HG03354 (cell line): ENCODE measurements around the gene KHK.
"Not testable (repeated sequence)": the region's sequence is repeated elsewhere in the genome, so short reads cannot be mapped to it uniquely, and the experiment has no call there.

ENCODE experiments used
- ATAC-seq: cut with Tn5 transposase; IDR thresholded peaks from one replicate; pipeline ENCODE4 v1.9.1; 2021; ENCODE audit warnings: mild to moderate bottlenecking; ENCODE audit not compliant: unreplicated experiment, poor library complexity, severe bottlenecking

Gene KHK

DNA sequence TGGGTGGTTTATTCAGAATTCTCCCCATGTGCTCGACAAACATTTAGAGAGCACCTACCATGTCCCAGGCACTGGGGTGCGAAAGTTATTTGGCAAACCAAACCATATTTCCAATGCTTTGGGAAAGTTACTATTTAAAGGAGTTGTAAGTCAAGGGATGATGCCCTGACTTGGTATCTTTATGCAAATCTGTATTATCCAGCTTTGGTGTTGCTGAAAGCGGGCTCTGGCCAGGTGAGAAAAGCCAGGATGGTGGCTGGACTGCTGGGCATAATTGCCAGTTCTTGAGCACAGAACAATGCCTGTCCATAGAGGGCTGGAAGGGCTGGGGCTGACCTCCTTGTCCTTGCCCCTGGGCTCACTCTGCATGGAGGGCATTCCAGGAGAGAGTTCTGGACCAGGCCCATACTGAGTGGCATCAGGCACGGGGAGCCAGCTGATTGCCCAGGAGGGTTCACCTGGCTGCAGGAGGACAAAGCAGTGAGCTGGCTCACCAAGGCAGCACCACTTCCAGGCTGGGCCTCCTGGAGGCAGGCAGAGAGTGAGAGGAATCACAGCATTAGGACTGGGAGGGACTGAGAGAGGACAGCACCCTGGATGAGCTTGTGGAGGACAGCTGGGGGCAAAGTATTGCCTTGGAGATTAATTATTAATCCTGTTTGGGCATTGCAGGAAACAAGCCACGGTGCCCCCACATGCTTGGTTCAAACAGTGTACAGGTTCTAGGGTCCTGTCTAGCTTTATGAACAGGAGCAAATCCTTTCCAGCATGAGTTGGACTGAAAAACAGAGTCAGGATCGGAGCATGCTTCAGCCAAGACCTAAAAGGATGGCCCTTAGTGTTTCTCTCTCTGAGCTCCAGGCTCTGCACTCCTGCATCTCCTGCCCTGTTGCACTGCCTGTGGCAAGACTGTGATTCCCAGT is 7.1 kb downstream of the KHK start:
- ATAC-seq, result no peak

DNA sequence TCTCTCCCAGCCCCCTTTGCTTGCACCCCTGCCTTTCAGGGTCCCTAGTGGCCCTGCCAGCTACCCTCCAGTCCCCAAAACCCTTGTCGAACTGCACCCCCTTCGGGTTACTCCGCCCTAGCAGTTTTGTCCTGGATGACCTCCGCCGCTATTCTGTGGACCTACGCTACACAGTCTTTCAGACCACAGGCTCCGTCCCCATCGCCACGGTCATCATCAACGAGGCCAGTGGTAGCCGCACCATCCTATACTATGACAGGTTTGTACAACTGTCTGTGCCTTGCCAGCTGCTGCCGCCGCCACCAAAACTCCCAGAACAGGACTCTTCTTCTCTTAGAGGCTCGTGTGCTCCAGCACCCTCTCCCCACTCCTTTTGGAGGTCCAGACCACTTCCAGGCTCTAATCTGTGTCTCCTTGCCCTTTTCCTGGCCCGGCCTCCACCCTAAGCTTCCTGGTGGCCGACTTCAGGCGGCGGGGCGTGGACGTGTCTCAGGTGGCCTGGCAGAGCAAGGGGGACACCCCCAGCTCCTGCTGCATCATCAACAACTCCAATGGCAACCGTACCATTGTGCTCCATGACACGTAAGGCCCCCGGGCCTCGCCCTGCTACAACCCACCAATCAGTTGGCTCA is 7.9 kb downstream of the KHK start:
- ATAC-seq, result no peak

DNA sequence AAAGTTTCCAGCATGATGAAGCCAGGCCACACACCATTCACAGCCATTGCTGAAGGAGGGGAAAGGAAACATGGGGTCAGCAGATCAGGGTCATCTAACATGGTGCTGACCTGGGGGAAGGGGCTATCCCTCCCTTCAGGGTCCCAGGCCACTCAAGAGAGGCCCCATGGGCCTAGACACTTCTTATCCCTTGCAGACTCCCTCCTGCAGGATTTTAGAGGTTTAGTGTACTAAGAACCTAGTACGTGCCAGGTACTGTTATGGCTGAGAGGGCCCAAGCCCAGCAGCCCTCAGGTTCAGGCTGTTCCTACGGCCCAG is 8.8 kb downstream of the KHK start:
- ATAC-seq, result no peak

DNA sequence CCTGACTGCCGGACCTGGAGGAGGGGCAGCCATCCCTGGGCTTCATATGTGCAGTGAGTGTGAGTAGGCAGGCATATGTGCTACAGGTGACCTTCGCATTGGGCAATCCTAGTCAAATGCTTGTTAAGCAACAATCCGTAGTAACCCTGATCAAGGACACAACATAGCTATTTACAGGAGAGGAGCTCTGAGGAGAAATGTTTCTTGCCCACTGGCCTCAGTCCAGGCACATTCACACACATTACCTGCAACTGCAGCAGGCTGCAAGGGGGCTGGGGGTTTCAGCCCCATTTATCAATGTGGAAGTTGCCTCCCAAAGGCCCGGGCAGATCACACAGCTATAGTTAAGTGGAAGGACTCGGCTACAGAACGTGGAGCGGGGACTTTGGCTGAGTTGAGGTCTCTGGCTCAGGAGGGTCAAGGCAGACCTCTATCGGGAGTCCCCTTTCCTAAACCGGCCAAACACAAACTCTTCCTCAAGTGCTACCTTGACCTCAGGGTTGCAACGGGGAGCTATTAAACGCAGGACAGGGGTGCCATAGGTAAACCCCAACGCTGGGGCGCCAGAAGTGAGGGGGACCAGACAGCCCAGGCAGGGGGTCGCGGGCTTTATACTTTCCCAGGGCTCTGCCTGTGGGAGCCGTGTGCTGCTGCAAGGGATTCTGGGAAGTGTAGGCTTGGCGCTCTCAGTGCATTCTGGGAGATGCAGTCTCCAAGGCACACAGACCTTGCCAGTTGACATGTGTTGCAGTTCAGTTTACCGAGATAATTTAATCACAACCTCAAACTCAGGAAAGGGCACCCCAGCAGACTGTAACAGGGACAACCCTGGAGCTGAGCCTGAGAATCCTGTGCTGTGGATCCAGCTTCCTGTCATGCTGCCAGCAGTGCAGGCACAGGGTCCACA is 9.4 kb downstream of the KHK start:
- ATAC-seq, result no peak

DNA sequence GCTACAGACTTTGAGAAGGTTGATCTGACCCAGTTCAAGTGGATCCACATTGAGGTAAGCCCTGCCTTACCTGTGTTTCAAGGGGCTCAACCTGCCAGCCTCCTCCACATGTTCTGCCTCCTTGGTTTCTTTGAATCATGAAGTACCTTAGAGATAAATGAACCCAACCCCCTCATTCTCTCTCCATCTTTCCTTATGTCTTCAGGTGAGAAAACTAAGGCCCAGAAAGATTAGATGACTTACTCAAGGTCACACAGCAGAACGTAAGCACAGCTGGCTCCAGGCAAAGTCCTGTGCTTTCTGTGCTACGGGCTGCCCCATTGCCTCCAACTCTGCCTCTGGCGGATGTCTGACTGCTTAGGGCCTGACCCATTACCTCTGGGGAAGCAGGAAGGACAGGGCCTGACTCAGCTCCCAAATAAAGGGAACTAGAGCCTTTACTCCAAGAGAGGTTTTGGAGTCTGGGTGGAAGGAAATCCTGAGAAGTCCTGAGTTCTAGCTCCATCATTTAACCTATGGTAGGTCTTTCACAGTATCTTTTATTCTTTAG is 10.3 kb downstream of the KHK start:
- no peak for ATAC-seq

DNA sequence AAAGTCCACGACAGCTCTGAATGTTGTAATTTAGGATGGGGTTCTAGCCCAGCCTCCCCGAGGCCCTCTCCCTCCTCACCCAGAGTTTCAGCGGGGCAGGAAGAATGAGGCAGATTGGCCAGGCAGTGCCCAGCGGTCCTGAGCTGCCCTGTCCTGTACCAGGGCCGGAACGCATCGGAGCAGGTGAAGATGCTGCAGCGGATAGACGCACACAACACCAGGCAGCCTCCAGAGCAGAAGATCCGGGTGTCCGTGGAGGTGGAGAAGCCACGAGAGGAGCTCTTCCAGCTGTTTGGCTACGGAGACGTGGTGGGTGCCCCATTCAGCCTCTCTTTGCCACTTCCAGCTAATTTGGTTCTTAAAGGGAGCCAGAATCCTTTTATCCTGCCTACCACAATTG is 10.8 kb downstream of the KHK start:
- no peak for ATAC-seq

DNA sequence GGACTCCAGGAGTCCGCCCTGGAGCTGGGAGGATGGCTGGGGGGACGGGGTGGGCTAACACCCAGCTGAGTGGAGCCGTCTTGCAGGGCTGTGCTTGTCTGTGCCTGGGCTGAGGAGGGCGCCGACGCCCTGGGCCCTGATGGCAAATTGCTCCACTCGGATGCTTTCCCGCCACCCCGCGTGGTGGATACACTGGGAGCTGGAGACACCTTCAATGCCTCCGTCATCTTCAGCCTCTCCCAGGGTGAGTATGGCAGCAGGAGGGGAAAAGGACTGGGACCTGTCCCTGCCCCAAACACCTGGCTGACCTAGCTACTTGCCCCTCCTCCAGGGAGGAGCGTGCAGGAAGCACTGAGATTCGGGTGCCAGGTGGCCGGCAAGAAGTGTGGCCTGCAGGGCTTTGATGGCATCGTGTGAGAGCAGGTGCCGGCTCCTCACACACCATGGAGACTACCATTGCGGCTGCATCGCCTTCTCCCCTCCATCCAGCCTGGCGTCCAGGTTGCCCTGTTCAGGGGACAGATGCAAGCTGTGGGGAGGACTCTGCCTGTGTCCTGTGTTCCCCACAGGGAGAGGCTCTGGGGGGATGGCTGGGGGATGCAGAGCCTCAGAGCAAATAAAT is 12.9 kb downstream of the KHK start:
- ATAC-seq, result no peak

DNA sequence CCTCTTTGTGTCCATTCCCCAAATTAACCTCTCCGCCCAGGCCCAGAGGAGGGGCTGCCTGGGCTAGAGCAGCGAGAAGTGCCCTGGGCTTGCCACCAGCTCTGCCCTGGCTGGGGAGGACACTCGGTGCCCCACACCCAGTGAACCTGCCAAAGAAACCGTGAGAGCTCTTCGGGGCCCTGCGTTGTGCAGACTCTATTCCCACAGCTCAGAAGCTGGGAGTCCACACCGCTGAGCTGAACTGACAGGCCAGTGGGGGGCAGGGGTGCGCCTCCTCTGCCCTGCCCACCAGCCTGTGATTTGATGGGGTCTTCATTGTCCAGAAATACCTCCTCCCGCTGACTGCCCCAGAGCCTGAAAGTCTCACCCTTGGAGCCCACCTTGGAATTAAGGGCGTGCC is 13.5 kb downstream of the KHK start:
- no peak for ATAC-seq

DNA sequence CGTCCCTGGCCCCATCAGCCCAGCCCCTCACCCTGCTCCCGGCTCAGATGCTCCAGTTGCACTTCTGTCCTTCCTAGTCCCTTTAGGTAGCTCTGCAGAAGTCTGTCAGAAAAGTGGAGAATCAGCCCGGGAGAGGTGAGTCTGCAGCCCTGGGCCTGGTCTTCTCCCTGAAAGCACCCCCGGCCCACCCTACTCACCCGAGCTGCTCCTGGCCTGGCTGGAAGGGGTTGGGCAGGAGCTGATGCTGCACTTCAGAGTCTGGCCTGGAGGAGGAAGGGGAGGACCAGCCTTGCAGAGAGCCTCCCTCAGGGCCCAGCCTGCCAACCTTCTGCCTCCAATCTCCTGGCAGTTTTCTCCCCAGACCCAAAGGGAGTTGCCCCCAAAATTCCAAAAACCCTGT is 15.8 kb downstream of the KHK start:
- ATAC-seq, result no peak

DNA sequence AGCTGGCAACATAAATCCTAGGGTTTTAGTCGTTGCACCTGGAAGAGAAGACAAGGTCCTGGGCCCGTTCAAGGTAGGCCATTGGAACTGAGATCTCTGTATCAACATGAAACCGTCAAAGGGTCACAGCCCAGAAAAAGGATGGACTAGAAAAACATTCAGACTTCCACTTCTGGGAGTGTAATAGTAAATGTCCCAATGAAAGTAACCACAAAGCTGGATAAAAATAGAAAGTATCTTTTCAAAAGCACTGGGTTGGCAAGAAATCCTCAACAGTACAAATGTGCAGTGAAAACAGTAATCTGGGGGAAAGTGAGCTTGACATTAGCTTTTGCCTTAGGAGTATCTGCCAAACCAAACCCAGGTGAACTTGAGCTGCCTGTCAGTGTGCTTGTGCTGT is 19.4 kb downstream of the KHK start:
- ATAC-seq, result no peak

DNA sequence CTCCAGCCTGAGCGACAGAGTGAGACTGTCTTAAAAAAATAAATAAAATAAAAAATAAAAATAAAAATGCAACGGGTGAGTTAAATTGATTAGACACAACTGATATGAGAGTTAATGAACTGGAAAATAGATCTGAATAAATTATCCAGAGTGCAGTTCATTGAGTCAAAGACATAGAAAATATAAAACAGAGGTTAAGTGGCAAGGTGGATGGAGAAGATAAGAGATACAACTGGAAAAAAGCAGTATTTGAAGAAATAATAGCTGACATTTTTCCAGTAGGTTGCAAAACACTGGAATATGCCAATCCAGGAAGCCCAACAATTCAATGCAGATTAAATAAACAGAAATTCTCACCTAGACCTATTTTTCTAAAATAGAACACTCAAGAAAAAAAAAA is 21.6 kb downstream of the KHK start:
- no peak for ATAC-seq

DNA sequence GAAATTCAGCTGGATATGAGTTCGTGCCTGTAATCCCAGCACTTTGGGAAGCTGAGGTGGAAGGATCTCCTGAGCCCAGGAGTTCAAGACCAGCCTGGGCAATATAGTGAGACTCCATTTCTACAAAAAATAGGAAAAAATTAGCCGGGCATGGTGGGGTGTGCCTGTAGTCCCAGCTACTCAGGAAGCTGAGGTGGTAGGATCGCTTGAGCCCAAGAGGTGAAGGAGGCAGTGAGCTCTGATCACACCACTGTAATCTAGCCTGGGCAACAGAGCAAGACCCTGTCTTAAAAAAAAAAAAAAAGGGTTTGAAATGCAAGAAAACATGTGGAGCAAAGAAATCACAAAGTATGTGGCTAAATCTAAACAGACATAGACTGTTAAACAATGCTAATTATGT is 22.5 kb downstream of the KHK start:
- no peak for ATAC-seq

DNA sequence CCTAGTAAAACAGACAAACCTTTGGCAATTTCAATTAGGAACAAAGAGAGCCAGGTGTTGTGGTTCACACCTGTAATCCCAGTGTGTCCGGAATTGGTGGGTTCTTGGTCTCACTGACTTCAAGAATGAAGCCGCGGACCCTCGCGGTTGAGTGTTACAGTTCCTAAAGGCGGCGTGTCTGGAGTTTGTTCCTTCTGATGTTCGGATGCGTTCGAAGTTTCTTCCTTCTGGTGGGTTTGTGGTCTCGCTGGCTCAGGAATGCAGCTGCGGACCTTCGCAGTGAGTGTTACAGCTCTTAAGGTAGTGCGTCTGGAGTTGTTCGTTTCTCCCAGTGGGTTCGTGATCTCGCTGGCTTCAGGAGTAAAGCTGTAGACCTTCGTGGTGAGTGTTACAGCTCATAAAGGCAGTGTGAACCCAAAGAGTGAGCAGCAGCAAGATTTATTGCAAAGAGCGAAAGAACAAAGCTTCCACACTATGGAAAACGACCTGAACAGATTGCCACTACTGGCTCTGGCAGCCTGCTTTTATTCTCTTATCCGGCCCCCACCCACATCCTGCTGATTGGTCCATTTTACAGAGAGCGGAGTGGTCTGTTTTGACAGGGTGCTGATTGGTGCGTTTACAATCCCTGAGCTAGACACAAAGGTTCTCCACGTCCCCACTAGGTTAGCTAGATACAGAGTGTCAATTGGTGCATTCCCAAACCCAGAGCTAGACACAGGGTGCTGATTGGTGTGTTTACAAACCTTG is 24.2 kb downstream of the KHK start:
- ATAC-seq, result not testable (repeated sequence)

DNA sequence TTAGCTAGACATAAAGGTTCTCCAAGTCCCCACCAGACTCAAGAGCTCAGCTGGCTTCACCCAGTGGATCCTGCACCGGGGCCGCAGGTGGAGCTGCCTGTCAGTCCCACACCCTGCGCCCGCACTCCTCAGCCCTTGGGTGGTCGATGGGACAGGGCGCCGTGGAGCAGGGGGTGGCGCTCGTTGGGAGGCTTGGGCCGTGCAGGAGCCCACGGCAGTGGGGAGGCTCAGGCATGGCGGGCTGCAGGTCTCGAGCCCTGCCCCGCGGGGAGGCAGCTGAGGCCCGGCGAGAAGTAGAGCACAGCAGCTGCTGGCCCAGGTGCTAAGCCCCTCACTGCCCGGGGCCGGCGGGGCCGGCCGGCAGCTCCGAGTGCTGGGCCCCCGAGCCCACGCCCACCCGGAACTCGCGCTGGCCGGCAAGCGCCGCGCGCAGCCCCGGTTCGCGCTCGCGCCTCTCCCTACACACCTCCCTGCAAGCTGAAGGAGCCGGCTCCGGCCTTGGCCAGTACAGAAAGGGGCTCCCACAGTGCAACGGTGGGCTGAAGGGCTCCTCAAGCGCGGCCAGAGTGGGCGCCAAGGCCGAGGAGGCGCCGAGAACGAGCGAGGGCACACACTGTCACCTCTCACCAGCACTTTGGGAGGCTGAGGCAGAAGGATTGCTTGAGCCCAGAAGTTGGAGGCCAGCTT is 25.0 kb downstream of the KHK start:
- ATAC-seq, result not testable (repeated sequence)

DNA sequence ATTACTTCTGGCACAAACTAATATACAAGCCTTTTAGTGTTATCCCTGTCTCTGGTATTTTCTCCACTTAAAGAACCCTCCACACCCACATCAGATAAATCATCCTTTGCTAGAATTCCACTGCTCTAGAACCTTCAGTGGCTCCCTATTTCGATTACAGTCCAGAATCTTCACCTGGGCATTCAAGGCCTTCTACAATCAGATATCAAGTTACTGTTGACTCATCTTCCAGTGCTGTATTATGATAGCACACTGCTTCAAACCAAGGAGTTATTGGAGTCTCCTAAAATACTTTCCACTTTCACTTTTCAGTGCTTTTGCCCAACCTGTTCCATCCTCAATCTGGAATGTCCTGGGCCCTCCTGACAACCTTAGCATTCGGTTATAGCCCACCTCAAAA is 28.9 kb downstream of the KHK start:
- ATAC-seq, result no peak

DNA sequence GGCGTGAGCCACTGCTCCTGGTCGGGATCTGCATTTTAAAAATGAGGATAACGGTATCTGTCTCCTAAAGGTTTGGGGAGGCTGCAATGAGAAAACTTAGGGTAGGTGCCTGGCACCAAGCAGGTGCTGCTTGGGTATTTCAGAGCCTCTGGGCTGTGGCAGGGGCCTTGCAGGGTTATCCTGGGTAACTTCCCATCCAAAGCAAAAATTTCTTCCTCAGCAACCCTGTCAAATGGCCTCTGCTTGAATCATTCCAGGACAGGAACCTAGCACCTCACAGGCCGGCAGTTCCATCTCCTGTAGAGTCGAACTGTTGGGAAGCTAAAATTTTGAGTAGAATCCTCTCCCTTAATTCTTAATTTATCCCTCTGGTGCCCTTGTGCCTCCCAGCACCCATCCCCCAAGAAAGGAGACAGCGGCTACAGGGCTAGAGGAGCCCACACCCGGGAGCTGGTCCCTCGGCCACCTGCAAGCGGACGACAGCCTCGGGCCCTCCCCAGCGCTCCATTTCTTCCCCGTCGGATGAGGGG is 31.5 kb downstream of the KHK start:
- ATAC-seq, result no peak

DNA sequence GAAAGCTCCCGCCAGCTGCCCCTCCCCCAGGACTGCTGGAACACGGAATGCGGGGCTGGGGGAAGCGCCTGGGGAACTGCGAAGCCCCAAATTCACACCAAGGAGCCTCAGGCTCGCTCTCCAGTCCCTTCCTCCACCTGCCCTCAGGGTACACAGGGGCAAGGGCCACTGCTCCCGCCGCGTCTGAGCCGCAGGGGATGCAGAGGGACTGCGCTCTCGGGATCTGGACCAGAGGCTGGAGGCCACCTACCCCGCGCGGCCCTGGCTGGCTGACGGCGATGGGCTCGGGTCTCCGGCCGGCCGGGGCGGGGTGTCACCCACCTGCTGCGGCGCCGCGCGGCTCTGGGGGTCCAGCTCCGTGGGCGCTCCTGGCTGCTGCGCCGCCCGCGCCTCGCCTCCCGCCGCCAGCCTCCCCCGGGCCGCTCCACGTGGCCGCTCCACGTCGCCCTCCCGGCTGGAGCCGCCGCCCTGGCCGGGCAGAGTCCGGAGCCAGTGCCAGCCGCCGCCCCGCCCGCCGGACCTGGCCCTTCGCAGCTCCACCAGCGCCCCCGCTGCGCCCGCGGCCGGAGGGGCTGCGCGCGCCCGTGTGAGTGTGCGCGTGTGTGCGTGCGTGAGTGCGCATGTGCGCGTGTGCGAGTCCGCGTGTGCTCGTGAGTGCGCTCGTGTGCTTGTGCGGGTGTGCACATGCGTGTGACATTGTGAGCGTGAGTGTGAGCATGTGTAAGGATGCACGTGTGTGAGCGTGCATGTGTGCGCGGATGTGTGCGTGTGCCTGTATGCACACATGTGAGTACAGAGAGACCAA is 32.2 kb downstream of the KHK start, which contains the start of gene CGREF1:
CGREF1 (minus strand) TSS at position 604 of the 805 bp plus-strand sequence. CDS start 14,762 bp downstream, outside the sequence.
- ATAC-seq, result no peak

DNA sequence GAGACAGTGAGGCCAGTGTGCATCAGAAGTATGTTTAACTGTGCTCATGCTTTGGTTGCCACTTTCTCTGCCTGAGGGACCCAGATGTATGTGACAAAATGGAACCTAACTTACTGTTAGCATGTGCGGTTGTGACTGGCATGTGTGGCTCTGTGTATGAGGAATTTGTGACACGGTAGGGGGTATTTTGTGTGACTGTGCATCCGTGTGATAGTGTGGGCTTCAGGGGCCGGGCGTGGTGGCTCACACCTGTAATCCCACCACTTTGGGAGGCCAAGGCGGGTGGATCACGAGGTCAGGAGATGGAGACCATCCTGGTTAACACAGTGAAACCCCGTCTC is 32.7 kb downstream of the KHK start:
- ATAC-seq, result not testable (repeated sequence)
